Stimulated activated effector memory CD8-positive, alpha-beta T cell treated with anti-CD3 and anti-CD28 coated beads, Interleukin-12 subunit alpha, Interleukin-12 subunit beta, amount 100 ng/mL, for 72 hours (primary cell): ENCODE results near the gene SAMD4A.

ENCODE experiments used
- ATAC-seq: fragments of 150-1000 bp; cut with Tn5 transposase; 2 replicates; pipeline ENCODE4 v1.10.0; 2021
- DNase-seq, 2 donors: peaks; one replicate each; pipeline ENCODE4 v3.0.0; 2021 to 2022; ENCODE audit warnings: low spot score in 2 of 2
- H3K27ac Mint-ChIP-seq: one replicate; pipeline ENCODE4 v1.8.0; 2022; ENCODE audit warnings: mild to moderate bottlenecking, mixed read lengths
- H3K36me3 Mint-ChIP-seq: one replicate; pipeline ENCODE4 v1.8.0; 2022; ENCODE audit warnings: mild to moderate bottlenecking, mixed read lengths
- H3K4me1 Mint-ChIP-seq: one replicate; pipeline ENCODE4 v1.8.0; 2022; ENCODE audit warnings: mixed read lengths
- H3K4me3 Mint-ChIP-seq: one replicate; pipeline ENCODE4 v1.8.0; 2022; ENCODE audit warnings: mild to moderate bottlenecking, mixed read lengths
- H3K9me3 Mint-ChIP-seq: one replicate; pipeline ENCODE4 v1.8.0; 2022; ENCODE audit warnings: mixed read lengths

Gene SAMD4A

DNA sequence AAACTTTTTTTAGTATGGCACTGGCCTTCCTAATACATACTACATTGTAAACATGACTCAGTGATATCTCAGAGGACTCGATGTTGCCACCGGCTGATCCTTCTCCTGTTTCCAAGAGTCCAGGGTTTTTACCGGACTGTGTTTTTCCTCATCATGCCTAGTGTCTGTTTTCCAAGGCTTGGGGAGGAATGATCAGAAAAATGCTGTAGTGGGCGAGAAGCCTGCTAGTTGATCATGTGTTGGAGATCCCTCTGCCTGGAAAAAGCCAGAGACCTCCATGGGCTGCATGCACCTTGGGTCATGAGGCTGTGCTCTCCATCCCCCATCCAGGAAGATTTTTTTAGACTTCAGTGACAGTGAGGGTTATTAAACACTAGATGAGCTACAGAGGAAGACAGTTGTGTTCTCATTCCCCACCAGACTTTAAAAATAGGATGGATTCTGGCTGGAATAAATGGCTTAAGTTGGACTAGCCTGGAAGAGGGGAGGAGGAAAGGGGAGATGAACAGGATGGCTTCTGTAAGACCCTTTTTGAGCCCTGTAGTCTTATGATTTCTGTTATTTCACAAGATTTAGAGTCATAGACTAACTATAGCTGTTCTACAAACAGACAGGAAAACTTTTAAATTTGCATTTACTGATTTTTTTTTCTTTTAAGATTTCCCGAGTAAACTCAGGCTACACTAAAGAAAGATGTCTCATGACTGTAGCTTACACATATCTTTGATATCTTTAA is 145.7 kb downstream of the SAMD4A start:
- no peak overlapping the region for H3K27ac Mint-ChIP-seq
- H3K36me3 Mint-ChIP-seq: no peaks in the 10 kb centered on the region
- DNase-seq: no peak
- no peaks in the 10 kb centered on the region for H3K4me1 Mint-ChIP-seq
- no peaks in the 10 kb centered on the region for H3K9me3 Mint-ChIP-seq
- ATAC-seq: no peak
- H3K4me3 Mint-ChIP-seq: no peak overlapping the region

DNA sequence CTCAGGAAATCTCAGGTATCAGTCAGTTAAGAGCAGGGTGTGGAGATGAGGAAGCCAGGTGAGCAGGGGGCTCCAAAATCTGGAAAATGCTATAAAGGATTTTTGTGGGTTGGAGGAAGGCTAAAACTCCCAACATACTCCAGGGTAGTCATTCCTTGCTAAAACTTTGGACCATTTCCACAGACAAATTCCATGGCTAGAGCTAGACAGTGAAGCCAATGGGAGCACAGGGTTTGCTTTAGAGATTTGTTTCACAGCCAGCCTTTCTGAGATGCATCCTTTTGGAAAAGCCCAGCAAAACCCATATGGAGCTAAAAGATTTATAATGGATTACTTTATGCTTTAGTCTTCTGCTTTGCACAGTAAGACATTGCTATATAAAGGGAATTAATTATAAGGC is 146.5 kb downstream of the SAMD4A start:
- Mint-ChIP-seq H3K4me3 (no peak overlapping the region), H3K9me3 (no peaks in the 10 kb centered on the region), H3K4me1 (no peaks in the 10 kb centered on the region), H3K36me3 (no peaks in the 10 kb centered on the region), H3K27ac (no peak overlapping the region)
- DNase-seq: no peak
- no peak for ATAC-seq

DNA sequence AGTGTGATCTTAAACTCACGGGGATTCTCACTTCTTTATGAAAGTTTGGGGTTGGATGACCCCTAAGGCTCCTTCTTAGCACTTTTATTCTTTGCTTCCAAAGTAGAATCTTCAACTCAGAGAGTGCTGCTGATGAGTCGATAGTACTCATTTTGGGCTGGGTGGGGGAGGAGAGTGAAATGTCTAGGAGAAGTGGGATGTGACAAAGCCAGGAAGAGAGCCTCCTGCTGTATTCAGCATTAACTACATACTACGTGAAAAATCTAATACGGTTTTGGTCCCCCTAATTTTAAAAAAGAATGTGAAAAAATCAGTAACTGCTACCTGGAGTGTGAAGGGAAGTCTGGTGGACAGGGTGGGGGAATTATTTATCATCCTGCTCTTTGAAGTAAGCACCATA is 148.3 kb downstream of the SAMD4A start:
- ATAC-seq (no peak), DNase-seq (no peak)
- Mint-ChIP-seq H3K9me3 (no peaks in the 10 kb centered on the region), H3K36me3 (no peaks in the 10 kb centered on the region), H3K4me3 (no peak overlapping the region), H3K27ac (no peak overlapping the region), H3K4me1 (no peaks in the 10 kb centered on the region)

DNA sequence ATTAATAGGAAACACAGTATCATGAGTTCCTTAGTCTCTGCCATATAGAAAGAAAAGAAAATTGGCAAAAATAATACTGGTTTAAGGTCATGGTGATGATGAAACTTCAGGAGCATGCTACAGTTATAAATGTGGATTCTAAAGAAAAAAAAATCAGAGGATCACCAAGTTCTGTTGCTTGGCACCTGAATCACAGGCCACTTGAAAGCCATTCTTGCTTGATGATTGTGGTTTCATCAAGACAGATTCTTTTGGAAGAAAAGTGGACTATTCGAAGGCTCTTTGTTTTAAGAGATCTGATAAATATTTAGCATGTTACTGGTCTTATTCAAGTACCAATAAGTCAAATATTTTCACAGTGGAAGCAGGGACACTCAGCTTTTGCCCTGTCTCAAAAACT is 148.9 kb downstream of the SAMD4A start:
- no peaks in the 10 kb centered on the region for H3K9me3 Mint-ChIP-seq
- DNase-seq (no peak), ATAC-seq (no peak)
- no peaks in the 10 kb centered on the region for H3K4me1 Mint-ChIP-seq
- H3K4me3 Mint-ChIP-seq: no peak overlapping the region
- H3K27ac Mint-ChIP-seq: no peak overlapping the region
- H3K36me3 Mint-ChIP-seq: no peaks in the 10 kb centered on the region

DNA sequence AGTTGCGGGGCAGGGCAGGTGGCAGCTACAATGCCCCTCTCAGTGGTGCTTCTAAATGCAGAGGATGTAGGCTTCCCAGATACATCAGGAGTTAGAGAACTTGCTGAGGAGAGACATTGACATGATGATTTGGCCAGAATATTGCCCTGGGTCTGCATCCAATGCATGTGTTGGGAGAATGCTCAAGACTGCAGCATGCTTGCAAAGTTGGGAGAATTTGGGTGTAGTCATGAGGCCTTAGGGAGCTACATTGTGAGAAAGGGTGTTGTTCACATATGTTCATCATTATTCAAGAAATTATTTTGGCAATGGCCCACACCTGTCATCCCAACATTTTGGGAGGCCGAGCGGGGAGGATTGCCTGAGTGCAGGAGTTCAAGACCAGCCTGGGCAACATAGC is 149.9 kb downstream of the SAMD4A start:
- DNase-seq: no peak
- no peak for ATAC-seq
- Mint-ChIP-seq H3K4me3 (no peak overlapping the region), H3K27ac (no peak overlapping the region), H3K4me1 (no peaks in the 10 kb centered on the region), H3K36me3 (no peaks in the 10 kb centered on the region), H3K9me3 (no peaks in the 10 kb centered on the region)

DNA sequence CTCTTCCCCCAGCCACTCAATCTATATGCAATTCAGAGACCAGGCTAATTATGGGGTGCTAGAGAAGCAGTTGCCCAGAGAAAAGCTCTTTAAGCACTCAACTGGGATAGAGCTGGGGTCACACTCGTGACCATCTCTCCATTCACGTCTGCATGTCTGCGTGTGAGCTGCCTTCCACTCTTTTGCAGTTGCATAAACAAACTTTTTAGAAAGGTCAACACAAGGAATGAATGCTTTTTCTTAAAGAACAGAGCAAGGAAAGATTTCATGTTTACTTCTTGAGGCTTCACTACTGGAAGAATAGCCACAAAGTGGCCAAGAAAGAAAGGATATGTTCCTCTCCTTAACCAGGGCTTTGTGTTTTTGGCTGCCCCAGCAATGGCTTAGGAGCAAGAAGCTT is 151.1 kb downstream of the SAMD4A start:
- H3K27ac Mint-ChIP-seq: no peak overlapping the region
- no peaks in the 10 kb centered on the region for H3K4me1 Mint-ChIP-seq
- no peak for ATAC-seq
- DNase-seq: no peak
- H3K36me3 Mint-ChIP-seq: no peaks in the 10 kb centered on the region
- no peak overlapping the region for H3K4me3 Mint-ChIP-seq
- H3K9me3 Mint-ChIP-seq: no peaks in the 10 kb centered on the region

DNA sequence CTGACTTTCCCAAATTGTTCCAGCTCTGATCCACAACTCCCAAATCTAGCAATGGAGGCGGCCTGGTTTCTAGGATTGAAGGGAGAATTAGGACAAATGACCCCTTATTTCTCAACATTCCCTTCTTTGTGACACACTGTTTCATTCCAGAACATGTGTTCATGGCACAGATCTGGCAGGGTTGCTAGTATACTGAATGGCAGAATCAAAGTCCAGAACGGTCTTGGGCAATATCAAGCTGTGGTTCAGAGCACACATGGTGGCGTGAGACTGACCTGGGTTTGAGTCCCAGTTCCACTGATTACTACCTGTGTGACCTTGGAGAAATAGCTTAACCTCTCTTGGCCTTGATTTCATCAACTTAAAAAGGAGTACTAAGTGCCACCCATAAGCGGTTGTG is 152.5 kb downstream of the SAMD4A start:
- Mint-ChIP-seq H3K4me1 (no peaks in the 10 kb centered on the region), H3K4me3 (no peak overlapping the region), H3K36me3 (no peaks in the 10 kb centered on the region), H3K9me3 (no peaks in the 10 kb centered on the region), H3K27ac (no peak overlapping the region)
- ATAC-seq (no peak), DNase-seq (no peak)

DNA sequence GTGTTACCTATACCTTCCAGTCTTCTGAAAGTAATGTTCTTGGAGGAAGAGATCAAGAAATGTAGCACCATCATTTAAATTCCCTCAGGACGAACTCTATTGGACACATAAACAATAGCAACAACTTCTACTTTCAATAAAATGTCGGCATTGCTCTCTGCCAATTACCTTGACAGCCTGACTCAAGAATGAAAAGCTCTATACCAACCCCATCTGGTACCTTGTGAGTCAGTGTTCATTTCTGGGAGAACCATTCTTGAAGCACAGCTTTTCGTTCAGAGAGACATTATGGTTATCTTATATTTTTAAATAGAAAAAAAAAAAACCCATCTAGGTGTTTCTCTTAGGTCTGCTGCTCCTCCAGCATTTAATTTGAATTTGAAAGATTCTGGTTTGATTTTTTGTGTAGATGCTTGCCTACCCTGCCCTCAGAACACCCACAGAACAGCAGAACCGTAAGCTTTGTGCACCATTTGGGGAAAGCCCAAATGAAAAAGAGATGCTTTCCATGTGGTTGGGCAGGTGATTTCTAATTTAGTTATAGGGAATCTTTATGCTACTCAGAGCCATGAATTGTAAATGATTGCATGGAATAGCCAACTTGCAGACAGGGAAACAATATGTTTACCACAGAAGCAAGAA is 156.0 kb downstream of the SAMD4A start:
- ATAC-seq (no peak), DNase-seq (no peak)
- H3K4me1 Mint-ChIP-seq: no peaks in the 10 kb centered on the region
- no peaks in the 10 kb centered on the region for H3K9me3 Mint-ChIP-seq
- no peak overlapping the region for H3K4me3 Mint-ChIP-seq
- H3K27ac Mint-ChIP-seq: no peak overlapping the region
- H3K36me3 Mint-ChIP-seq: no peaks in the 10 kb centered on the region

DNA sequence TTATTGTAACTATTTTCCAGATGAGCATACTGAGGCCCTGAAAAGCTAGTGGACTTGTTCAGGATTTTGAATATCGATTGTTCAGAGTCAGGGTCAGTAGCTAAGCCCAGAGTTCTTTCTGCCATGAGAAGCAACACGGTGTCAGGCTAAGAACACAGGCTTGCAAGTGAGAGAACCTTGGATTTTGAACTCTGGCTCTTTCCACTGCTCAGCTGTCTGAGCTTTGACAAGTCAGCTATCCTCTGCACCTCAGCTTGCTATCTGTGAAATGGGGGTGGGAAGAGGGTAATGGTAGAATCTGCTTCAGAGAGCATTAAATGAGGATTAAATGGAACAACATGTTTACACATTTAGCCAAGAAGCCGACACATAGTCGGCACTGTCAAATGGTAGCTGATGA is 157.2 kb downstream of the SAMD4A start:
- Mint-ChIP-seq H3K4me3 (no peak overlapping the region), H3K36me3 (no peaks in the 10 kb centered on the region), H3K4me1 (no peaks in the 10 kb centered on the region), H3K9me3 (no peaks in the 10 kb centered on the region), H3K27ac (no peak overlapping the region)
- ATAC-seq (no peak), DNase-seq (no peak)

DNA sequence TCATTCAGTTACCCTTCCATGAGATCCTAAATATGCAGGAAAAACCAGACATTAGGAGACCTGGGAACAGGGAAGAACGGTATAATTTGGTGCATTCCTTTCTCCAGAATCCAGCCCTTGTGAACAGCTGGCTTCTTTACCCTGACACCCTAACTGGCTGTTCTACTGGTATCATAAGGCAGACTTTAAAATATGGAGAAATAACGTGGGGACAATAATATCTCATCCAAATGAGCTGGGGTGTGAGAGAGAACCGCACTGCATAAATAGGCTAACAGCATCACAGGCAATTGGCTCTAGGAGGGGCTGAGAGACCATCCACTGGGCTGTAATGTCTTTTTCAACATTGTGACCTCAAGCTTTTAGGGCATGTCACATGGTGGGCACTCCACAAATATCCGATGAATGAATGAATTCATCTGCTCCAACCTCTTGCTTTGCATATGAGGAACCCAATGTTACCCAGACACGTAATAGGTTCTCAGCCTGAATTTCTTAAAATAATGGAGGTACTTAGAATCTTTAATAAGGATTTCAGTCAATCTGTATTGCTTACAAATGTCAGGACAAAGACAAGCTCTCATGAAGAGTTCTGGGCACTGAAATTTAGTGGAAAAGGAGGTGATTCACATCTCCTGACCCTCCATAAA is 157.9 kb downstream of the SAMD4A start:
- Mint-ChIP-seq H3K4me3 (no peak overlapping the region), H3K36me3 (no peaks in the 10 kb centered on the region), H3K9me3 (no peaks in the 10 kb centered on the region), H3K4me1 (peaks cover 7% of the 10 kb centered on the region), H3K27ac (no peak overlapping the region)
- no peak for ATAC-seq
- DNase-seq: no peak

DNA sequence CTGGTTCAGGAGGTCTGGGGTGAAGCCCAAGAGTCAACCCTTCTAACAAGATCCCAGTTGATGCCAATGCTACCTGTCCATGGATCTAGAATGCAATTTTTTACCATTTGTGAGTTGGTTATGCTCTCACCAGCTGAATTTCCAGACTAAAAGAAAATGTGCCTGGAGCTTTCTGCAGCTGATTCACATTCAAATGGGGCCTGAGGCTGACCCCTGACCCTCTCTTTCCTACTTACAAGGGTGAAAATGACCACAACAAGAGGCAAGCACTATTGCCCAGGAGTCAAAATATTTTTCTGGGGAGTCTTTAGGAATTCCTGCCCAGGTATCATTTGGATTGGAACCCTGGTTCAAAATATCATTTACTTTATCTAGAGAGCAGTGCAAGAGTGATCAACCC is 159.1 kb downstream of the SAMD4A start:
- H3K4me1 Mint-ChIP-seq: peaks cover 17% of the 10 kb centered on the region
- H3K9me3 Mint-ChIP-seq: no peaks in the 10 kb centered on the region
- DNase-seq: no peak
- H3K4me3 Mint-ChIP-seq: no peak overlapping the region
- ATAC-seq: no peak
- H3K27ac Mint-ChIP-seq: no peak overlapping the region
- no peaks in the 10 kb centered on the region for H3K36me3 Mint-ChIP-seq

DNA sequence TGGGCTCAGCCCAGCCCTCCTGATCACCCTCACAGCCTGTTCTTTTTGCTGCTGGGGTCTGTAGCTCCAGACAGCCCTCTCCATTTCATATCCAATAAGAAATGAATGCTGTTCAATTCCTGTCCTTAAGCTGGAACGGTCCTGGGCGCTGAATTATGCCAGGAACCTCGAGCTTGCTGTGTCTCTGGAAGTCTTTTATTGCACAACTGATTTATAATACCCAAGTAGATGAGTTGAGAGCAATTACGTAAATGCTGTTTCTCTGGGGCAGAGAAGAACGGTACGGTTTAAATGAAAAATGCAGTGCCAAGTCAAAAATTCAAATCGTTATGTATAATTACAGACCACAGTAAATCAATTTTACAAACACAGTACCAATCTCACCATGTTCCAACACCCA is 161.0 kb downstream of the SAMD4A start:
- H3K4me1 Mint-ChIP-seq: peaks cover 19% of the 10 kb centered on the region
- DNase-seq (no peak), ATAC-seq (no peak)
- no peak overlapping the region for H3K27ac Mint-ChIP-seq
- H3K9me3 Mint-ChIP-seq: no peaks in the 10 kb centered on the region
- H3K4me3 Mint-ChIP-seq: no peak overlapping the region
- no peaks in the 10 kb centered on the region for H3K36me3 Mint-ChIP-seq

DNA sequence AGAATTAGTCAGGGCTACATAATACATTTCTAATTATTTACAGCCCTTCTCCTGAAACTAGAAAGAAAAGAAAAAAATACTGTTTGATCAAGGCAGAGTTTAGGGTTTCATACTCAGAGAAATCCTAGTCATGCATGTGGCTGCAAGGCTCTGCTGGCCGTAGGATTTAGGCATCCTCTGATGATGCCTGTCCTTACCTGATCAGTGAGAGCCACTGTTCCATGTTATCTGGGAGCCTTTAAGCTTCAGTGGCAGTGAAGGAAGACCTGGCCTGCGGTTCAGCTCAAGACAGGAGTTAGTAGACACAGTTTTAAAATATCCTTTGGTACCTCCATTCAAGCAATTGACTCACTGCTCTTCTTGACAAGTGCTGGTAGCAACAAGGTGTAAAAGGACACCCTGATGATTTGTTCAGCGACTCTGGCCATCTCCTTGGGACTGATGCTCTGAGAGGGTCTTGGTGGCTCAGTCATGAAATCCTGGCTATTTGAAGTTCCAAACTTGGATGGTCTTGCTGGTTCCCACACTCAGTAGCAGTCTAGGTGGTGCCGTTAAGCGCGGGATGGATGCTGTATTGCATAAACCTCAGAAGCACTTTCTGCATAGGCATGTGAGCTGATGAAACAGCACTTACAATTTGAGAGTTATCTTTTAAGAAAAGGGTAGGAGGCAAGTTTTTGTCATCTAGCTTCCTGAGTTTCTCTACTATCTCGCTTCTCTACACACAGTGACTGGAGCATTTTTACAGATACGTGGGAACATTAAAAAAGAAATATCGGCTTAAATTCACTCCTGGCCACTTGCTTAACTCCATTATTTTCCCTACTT is 162.0 kb downstream of the SAMD4A start:
- Mint-ChIP-seq H3K27ac (no peak overlapping the region), H3K4me3 (no peak overlapping the region), H3K36me3 (no peaks in the 10 kb centered on the region), H3K4me1 (peaks cover 24% of the 10 kb centered on the region), H3K9me3 (no peaks in the 10 kb centered on the region)
- ATAC-seq: no peak
- no peak for DNase-seq

DNA sequence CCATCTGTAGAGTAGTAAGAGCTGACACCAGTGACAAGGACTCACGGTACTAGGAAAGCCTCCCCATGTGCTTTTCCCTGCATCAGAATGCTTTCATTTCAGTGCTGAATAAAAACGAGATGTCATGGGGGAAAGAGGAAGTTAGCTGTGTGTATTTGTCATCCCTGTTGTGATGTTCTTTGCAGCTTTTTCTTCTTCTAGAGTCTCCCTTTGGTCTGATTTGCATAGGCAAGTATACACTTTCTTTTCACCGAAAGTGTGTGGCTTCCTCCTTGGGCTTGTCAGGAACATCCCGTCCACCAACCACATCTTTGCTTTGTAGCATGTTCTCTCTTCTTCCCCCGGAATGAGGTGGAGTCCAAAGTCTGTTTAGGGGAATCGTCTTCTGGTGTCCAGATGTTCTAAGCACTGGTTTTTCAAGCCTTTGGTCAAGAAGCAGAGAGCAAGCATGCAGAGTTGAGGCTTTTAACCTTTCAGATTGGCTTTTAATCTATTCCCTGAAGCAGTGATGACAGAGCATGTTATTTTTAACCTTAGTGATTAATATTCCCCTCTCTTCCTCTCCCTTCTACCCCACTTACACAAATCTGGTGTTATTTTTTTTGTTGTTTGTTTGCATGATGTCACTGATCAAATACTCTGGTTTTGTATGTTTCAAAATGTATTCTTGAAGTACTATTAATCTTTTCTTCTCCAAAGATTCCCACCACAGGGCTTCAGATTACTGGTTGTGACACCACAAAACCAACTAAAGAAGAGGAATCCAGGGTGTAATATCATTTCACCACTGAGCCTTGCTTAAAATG is 163.4 kb downstream of the SAMD4A start:
- Mint-ChIP-seq H3K36me3 (no peaks in the 10 kb centered on the region), H3K27ac (peak overlapping the region; percentile 53), H3K9me3 (no peaks in the 10 kb centered on the region), H3K4me3 (peak overlapping the region; percentile 41), H3K4me1 (peaks cover 26% of the 10 kb centered on the region)
- DNase-seq (peak; percentile 14 to 62), ATAC-seq (peak; percentile 96)

DNA sequence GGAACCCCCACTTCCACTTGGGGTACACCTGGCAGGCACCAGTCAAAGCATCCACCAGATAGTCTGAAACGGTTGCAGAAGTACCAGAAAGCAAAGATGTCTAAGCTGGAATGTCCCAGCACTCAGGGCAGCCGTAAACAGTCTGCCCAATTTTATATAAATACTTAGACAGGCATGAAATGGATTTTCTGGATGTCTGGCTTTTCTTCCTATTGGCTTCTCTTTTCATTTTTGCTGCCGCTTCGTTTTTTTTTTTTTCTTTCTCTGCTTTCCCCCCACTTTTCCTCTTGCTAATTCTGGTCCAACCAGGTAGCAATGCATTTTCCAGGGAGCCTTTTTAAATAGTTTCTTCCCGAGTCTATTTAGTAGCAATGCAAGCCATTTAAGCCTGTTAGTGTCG is 168.0 kb downstream of the SAMD4A start:
- ATAC-seq (no peak), DNase-seq (no peak)
- H3K4me3 Mint-ChIP-seq: no peak overlapping the region
- H3K9me3 Mint-ChIP-seq: no peaks in the 10 kb centered on the region
- peaks cover 41% of the 10 kb centered on the region for H3K4me1 Mint-ChIP-seq
- H3K36me3 Mint-ChIP-seq: no peaks in the 10 kb centered on the region
- no peak overlapping the region for H3K27ac Mint-ChIP-seq
